HepG2 (cell line): ENCODE data around the gene IPO13. TPM values are rescaled to one million over a fixed set of nuclear protein-coding genes. Genes with fewer than 3 reads are reported as not detected.

ENCODE experiments used
- AHDC1 ChIP-seq: sonication (generic); formaldehyde crosslinking; IDR thresholded peaks from 2 replicates; pipeline ENCODE4 v1.5.1; 2020; ENCODE audit warnings: mild to moderate bottlenecking, missing genetic modification reagents, borderline replicate concordance
- ATAD3A ChIP-seq: sonication (generic); formaldehyde crosslinking; IDR thresholded peaks from 2 replicates; pipeline ENCODE4 v1.4.0; 2020; ENCODE audit warnings: missing genetic modification reagents
- BCL3 ChIP-seq: sonication (generic); formaldehyde crosslinking; IDR thresholded peaks from 2 replicates; pipeline ENCODE4 v1.5.1; 2020; ENCODE audit warnings: mild to moderate bottlenecking, missing genetic modification reagents, moderate library complexity
- GATAD2A ChIP-seq: IDR thresholded peaks from 2 replicates; pipeline ENCODE4 v1.6.1; 2016
- GTF2F1 ChIP-seq: fragments of 150-350 bp; IDR thresholded peaks from 2 replicates; pipeline ENCODE4 v1.6.1; 2014; ENCODE audit warnings: low read length
- HMGA1 ChIP-seq: sonication (generic); formaldehyde crosslinking; conservative IDR thresholded peaks from 2 replicates; pipeline ENCODE4 v1.4.0; 2020; ENCODE audit warnings: missing genetic modification reagents
- HNRNPLL ChIP-seq: fragments of 200-400 bp; formaldehyde crosslinking; IDR thresholded peaks from 2 replicates; pipeline ENCODE4 v1.6.1; 2017; ENCODE audit warnings: mild to moderate bottlenecking, low read depth, low read length; ENCODE audit not compliant: poor library complexity, severe bottlenecking
- KLF9 ChIP-seq: IDR thresholded peaks from 2 replicates; pipeline ENCODE4 v1.6.1; 2016; ENCODE audit warnings: low read depth
- SRSF1 ChIP-seq: fragments of 200-400 bp; formaldehyde crosslinking; optimal IDR thresholded peaks from 2 replicates; pipeline ENCODE3; 2017; ENCODE audit warnings: mild to moderate bottlenecking, low read depth, low read length, moderate library complexity
- U2AF1 ChIP-seq: fragments of 200-400 bp; formaldehyde crosslinking; optimal IDR thresholded peaks from 2 replicates; pipeline ENCODE3; 2017; ENCODE audit warnings: mild to moderate bottlenecking, low read depth, low read length
- U2AF2 ChIP-seq: fragments of 200-400 bp; formaldehyde crosslinking; IDR thresholded peaks from 2 replicates; pipeline ENCODE4 v1.6.1; 2017; ENCODE audit warnings: low read depth, mild to moderate bottlenecking, low read length
- ZNF326 ChIP-seq: sonication (generic); formaldehyde crosslinking; IDR thresholded peaks from 2 replicates; pipeline ENCODE4 v1.4.0; 2020; ENCODE audit warnings: missing genetic modification reagents, borderline replicate concordance
- ZNF562 ChIP-seq: sonication (generic); formaldehyde crosslinking; IDR thresholded peaks from 2 replicates; pipeline ENCODE4 v1.8.0; 2022; ENCODE audit warnings: missing genetic modification reagents, borderline replicate concordance
- ZSCAN21 ChIP-seq: sonication (generic); formaldehyde crosslinking; IDR thresholded peaks from 2 replicates; pipeline ENCODE4 v1.8.0; 2022; ENCODE audit warnings: mild to moderate bottlenecking, missing genetic modification reagents, moderate library complexity, borderline replicate concordance
- polyA plus RNA-seq, 8 experiments: library from polyadenylated mRNA; depleted of rRNA in 3 of 8; stranded (reverse) in 7 of 8; unstranded in 1 of 8; fragments of >200 nt; fragmentation: Illumina TruSeq in 4 of 8; extraction: Trizol in 4 of 8; gene quantifications; 2 replicates each; pipeline versions ENCODE4 v1.2.1 to v1.2.3, GENCODE V29; 2011 to 2016; ENCODE audit warnings: low read depth in 4 of 8, missing spikeins in 1 of 8, mixed read lengths in 1 of 8; ENCODE audit not compliant: insufficient read depth in 1 of 8
- total RNA-seq, 5 experiments: library from RNA; depleted of rRNA; stranded (reverse); fragments of >200 nt; fragmentation: Illumina TruSeq; extraction: Trizol; gene quantifications; 2 replicates each; pipeline ENCODE4 v1.2.3, GENCODE V29; 2016; ENCODE audit warnings: low read depth in 1 of 5
- TF ChIP-seq, protein P1 (sequence below): sonication (generic); formaldehyde crosslinking; IDR thresholded peaks from 2 replicates; pipeline ENCODE4 v1.9.0; 2021; ENCODE audit warnings: missing genetic modification reagents, borderline replicate concordance
- TF ChIP-seq, protein P2 (sequence below): sonication (generic); formaldehyde crosslinking; IDR thresholded peaks from 2 replicates; pipeline ENCODE4 v1.4.0; 2020; ENCODE audit warnings: mild to moderate bottlenecking, missing genetic modification reagents
- TF ChIP-seq, protein P3 (sequence below): sonication (generic); formaldehyde crosslinking; IDR thresholded peaks from 2 replicates; pipeline ENCODE4 v1.4.0; 2020; ENCODE audit warnings: missing genetic modification reagents

The IPO13 gene
- total and polyA plus RNA-seq, 2 of the 13 experiments (the other 11 are each of a cell fraction or from before 2014, with no cell fraction given) = 12.9 to 15.6 TPM

GRCh38 chr1:43980255-43981134 is 33.7 kb downstream of the IPO13 start (continued):
- peak; percentile 53; the same call in 1 of the 2 replicates for TF ChIP-seq GATAD2A (CRISPR knock-in tag)
- no peak for TF ChIP-seq U2AF1
- no peak for TF ChIP-seq HNRNPLL
- TF ChIP-seq SRSF1 = no peak
- no peak for TF ChIP-seq ZSCAN21 (CRISPR knock-in tag)
- TF ChIP-seq, protein P1, sequence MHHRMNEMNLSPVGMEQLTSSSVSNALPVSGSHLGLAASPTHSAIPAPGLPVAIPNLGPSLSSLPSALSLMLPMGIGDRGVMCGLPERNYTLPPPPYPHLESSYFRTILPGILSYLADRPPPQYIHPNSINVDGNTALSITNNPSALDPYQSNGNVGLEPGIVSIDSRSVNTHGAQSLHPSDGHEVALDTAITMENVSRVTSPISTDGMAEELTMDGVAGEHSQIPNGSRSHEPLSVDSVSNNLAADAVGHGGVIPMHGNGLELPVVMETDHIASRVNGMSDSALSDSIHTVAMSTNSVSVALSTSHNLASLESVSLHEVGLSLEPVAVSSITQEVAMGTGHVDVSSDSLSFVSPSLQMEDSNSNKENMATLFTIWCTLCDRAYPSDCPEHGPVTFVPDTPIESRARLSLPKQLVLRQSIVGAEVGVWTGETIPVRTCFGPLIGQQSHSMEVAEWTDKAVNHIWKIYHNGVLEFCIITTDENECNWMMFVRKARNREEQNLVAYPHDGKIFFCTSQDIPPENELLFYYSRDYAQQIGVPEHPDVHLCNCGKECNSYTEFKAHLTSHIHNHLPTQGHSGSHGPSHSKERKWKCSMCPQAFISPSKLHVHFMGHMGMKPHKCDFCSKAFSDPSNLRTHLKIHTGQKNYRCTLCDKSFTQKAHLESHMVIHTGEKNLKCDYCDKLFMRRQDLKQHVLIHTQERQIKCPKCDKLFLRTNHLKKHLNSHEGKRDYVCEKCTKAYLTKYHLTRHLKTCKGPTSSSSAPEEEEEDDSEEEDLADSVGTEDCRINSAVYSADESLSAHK (CRISPR knock-in tag) = no peak
- TF ChIP-seq ZNF562 (CRISPR knock-in tag) = no peak
- TF ChIP-seq GTF2F1 = no peak
- TF ChIP-seq AHDC1 = no peak
- TF ChIP-seq, protein P2, sequence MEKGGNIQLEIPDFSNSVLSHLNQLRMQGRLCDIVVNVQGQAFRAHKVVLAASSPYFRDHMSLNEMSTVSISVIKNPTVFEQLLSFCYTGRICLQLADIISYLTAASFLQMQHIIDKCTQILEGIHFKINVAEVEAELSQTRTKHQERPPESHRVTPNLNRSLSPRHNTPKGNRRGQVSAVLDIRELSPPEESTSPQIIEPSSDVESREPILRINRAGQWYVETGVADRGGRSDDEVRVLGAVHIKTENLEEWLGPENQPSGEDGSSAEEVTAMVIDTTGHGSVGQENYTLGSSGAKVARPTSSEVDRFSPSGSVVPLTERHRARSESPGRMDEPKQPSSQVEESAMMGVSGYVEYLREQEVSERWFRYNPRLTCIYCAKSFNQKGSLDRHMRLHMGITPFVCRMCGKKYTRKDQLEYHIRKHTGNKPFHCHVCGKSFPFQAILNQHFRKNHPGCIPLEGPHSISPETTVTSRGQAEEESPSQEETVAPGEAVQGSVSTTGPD (CRISPR knock-in tag) = no peak
- TF ChIP-seq ATAD3A (CRISPR knock-in tag) = no peak
- TF ChIP-seq, protein P3, sequence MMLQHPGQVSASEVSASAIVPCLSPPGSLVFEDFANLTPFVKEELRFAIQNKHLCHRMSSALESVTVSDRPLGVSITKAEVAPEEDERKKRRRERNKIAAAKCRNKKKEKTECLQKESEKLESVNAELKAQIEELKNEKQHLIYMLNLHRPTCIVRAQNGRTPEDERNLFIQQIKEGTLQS (CRISPR knock-in tag) = no peak
- no peak for TF ChIP-seq U2AF2
- TF ChIP-seq HMGA1 (CRISPR knock-in tag) = no peak
- TF ChIP-seq ZNF326 (CRISPR knock-in tag) = no peak
- no peak for TF ChIP-seq KLF9 (CRISPR knock-in tag)
- no peak for TF ChIP-seq BCL3
